ENCODE data around the gene PSME2. TPM values are rescaled to one million over a fixed set of nuclear protein-coding genes. Genes with fewer than 3 reads are reported as not detected.

The PSME2 gene
- total and polyA plus RNA-seq, 2 experiments from 2014 or later: 54.0 to 259 TPM

DNA sequence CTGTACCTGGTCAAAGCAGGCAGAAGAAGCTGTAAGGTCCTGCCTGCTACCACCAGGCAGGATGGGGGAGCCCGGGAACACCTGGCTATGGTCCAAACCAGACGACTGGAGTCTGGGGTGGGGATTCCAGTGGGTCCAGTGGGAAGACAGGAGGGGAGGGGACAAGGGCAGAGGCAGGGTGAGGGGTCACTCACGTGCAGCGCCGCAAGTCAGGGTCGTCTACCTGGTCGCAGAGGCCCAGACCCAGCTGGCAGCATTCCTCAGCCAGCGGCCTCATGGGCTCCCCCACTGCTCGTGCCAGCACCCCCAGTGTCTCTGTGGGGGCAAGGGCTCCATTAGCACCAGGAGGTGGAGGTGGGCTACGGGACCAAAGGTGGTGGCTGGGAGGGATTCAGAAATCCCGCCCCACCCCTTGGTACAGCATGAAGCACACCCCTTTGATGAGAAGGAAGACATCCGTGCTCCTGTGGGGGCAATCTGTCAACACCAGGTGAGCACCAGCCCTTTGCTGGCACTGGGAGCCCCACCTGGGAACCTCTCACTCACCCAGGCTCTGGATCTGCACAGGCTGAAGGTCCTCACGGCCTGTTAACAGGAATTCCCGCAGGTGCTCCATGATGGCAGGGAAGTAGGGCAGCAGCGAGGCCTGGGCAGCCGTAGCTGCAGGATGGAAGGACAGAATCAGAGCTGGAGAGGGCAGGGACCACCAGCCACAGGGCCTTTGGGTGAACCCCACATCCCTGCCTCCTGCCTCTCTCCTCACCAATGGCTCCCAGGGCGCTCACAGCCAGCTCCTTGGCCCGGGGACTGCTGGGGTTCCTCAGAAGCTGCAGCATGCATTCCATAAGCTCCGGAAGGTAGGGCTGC is 37.9 kb upstream of the PSME2 start:
- H3K4me3 ChIP-seq: no peak overlapping the region
- H3K4me1 ChIP-seq (ENCODE audit: insufficient read depth): peaks cover 8% of the 10 kb centered on the region
- TF ChIP-seq ZNF114 (CRISPR knock-in tag; IDR thresholded peaks at IDR 0.05) (no peak), POLR2AphosphoS5 (IDR thresholded peaks at IDR 0.05; ENCODE audit: low read depth) (no peak), CREB1 (CRISPR knock-in tag; IDR thresholded peaks at IDR 0.05; ENCODE audit: low read depth) (no peak)
- TF ChIP-seq, protein P1, sequence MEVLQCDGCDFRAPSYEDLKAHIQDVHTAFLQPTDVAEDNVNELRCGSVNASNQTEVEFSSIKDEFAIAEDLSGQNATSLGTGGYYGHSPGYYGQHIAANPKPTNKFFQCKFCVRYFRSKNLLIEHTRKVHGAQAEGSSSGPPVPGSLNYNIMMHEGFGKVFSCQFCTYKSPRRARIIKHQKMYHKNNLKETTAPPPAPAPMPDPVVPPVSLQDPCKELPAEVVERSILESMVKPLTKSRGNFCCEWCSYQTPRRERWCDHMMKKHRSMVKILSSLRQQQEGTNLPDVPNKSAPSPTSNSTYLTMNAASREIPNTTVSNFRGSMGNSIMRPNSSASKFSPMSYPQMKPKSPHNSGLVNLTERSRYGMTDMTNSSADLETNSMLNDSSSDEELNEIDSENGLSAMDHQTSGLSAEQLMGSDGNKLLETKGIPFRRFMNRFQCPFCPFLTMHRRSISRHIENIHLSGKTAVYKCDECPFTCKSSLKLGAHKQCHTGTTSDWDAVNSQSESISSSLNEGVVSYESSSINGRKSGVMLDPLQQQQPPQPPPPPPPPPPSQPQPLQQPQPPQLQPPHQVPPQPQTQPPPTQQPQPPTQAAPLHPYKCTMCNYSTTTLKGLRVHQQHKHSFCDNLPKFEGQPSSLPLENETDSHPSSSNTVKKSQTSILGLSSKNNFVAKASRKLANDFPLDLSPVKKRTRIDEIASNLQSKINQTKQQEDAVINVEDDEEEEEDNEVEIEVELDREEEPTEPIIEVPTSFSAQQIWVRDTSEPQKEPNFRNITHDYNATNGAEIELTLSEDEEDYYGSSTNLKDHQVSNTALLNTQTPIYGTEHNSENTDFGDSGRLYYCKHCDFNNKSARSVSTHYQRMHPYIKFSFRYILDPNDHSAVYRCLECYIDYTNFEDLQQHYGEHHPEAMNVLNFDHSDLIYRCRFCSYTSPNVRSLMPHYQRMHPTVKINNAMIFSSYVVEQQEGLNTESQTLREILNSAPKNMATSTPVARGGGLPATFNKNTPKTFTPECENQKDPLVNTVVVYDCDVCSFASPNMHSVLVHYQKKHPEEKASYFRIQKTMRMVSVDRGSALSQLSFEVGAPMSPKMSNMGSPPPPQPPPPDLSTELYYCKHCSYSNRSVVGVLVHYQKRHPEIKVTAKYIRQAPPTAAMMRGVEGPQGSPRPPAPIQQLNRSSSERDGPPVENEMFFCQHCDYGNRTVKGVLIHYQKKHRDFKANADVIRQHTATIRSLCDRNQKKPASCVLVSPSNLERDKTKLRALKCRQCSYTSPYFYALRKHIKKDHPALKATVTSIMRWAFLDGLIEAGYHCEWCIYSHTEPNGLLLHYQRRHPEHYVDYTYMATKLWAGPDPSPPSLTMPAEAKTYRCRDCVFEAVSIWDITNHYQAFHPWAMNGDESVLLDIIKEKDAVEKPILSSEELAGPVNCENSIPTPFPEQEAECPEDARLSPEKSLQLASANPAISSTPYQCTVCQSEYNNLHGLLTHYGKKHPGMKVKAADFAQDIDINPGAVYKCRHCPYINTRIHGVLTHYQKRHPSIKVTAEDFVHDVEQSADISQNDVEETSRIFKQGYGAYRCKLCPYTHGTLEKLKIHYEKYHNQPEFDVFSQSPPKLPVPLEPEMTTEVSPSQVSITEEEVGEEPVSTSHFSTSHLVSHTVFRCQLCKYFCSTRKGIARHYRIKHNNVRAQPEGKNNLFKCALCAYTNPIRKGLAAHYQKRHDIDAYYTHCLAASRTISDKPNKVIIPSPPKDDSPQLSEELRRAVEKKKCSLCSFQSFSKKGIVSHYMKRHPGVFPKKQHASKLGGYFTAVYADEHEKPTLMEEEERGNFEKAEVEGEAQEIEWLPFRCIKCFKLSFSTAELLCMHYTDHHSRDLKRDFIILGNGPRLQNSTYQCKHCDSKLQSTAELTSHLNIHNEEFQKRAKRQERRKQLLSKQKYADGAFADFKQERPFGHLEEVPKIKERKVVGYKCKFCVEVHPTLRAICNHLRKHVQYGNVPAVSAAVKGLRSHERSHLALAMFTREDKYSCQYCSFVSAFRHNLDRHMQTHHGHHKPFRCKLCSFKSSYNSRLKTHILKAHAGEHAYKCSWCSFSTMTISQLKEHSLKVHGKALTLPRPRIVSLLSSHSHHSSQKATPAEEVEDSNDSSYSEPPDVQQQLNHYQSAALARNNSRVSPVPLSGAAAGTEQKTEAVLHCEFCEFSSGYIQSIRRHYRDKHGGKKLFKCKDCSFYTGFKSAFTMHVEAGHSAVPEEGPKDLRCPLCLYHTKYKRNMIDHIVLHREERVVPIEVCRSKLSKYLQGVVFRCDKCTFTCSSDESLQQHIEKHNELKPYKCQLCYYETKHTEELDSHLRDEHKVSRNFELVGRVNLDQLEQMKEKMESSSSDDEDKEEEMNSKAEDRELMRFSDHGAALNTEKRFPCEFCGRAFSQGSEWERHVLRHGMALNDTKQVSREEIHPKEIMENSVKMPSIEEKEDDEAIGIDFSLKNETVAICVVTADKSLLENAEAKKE (CRISPR knock-in tag; IDR thresholded peaks at IDR 0.05): no peak
- TF ChIP-seq, protein P2, sequence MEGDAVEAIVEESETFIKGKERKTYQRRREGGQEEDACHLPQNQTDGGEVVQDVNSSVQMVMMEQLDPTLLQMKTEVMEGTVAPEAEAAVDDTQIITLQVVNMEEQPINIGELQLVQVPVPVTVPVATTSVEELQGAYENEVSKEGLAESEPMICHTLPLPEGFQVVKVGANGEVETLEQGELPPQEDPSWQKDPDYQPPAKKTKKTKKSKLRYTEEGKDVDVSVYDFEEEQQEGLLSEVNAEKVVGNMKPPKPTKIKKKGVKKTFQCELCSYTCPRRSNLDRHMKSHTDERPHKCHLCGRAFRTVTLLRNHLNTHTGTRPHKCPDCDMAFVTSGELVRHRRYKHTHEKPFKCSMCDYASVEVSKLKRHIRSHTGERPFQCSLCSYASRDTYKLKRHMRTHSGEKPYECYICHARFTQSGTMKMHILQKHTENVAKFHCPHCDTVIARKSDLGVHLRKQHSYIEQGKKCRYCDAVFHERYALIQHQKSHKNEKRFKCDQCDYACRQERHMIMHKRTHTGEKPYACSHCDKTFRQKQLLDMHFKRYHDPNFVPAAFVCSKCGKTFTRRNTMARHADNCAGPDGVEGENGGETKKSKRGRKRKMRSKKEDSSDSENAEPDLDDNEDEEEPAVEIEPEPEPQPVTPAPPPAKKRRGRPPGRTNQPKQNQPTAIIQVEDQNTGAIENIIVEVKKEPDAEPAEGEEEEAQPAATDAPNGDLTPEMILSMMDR (conservative IDR thresholded peaks at IDR 0.05; ENCODE audit: low read depth in 2 of 2): no peak
- TF ChIP-seq, protein P3, sequence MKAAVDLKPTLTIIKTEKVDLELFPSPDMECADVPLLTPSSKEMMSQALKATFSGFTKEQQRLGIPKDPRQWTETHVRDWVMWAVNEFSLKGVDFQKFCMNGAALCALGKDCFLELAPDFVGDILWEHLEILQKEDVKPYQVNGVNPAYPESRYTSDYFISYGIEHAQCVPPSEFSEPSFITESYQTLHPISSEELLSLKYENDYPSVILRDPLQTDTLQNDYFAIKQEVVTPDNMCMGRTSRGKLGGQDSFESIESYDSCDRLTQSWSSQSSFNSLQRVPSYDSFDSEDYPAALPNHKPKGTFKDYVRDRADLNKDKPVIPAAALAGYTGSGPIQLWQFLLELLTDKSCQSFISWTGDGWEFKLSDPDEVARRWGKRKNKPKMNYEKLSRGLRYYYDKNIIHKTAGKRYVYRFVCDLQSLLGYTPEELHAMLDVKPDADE (IDR thresholded peaks at IDR 0.05): no peak
- peaks cover 13% of the 10 kb centered on the region; the same call in 1 of the 2 replicates for H3K79me2 ChIP-seq (replicated peaks; ENCODE audit: insufficient read depth)
- no peaks in the 10 kb centered on the region; the same call in 1 of the 2 replicates for H3K36me3 ChIP-seq (ENCODE audit: insufficient read depth)
- Mint-ChIP-seq H3K9me3 (peaks cover 3% of the 10 kb centered on the region; the same call in 2 of the 3 replicates), H3K4me1 (peaks cover 15% of the 10 kb centered on the region), H3K27me3 (ENCODE audit: insufficient read depth, low read depth, poor library complexity) (peaks cover 32% of the 10 kb centered on the region), H3K36me3 (ENCODE audit: low read depth) (peaks cover 80% of the 10 kb centered on the region), H3K4me3 (no peak overlapping the region), H3K27ac (no peak overlapping the region)
- H3K27me3 ChIP-seq (ENCODE audit: insufficient read depth): no peaks in the 10 kb centered on the region
- no peaks in the 10 kb centered on the region; the same call in 1 of the 2 replicates for H3F3A ChIP-seq (replicated peaks; ENCODE audit: low read depth)
- H3K9me2 ChIP-seq (ENCODE audit: insufficient read depth): no peaks in the 10 kb centered on the region
- H2AFZ ChIP-seq: no peak overlapping the region
- DNase-seq (ENCODE audit: low spot score): no peak
- H3K27ac ChIP-seq (ENCODE audit: low read depth): no peak overlapping the region
- H4K20me1 ChIP-seq (replicated peaks; ENCODE audit: insufficient read depth): peaks cover 6% of the 10 kb centered on the region
- ATAC-seq: no peak
- no peak overlapping the region for H3K4me2 ChIP-seq
